ENCODE measurements around the gene ABCF3.

Gene ABCF3

GRCh38 chr3:184189421-184189820 lies 3.4 kb downstream of the ABCF3 start:
- DNase-seq, result no peak

- no peak for DNase-seq
Observed at GRCh38 chr3:184192889-184193288, 6.9 kb downstream of the ABCF3 start.

DNA sequence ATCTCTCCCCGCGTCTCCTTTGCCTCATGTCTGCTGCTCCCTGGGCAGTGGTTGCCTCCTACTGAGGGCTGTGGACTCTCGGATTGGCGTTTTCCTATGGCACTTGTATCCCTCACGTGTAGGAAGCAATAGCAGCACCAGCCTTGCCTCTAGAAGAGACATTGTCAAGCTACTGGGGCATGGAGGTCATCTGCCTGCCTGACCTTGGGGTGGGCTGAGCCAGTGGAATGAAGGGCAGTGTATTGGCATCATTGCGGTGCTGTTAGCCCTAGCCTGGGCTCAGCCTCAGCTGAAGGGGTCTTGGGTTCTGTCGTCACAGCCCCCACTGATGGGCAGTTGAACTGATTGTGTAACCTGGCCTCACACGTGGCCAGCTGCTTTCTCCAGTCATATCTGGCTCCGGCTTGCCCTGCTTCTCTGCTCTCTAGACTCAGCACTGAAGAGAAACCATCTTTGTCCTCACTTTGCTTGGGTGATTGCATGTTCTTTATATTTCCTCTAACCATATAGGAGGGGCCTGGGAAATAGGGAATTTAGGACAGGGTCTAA lies 8.1 kb downstream of the ABCF3 start:
- no peak for DNase-seq

DNA sequence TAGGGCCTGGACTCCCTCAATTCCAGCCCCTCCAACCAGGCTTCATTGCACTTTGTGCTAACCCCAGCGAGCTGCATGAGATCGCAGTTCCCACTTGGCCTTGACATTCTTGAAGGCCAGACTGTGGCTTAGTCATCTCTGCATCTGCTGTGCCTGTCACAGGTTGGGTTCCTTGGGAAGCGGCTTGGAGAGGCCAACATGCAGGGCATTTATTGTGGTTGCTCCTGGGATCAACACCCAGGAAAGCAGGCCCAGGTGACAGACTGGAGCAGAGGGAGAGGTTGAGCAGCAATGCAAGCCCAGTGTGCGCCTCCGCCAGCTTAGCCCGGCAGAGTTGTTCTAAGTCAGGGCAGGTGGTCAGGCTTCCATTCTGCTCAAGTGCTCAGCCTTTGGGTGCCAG lies 10.5 kb downstream of the ABCF3 start:
- no peak for DNase-seq

GRCh38 chr3:184198509-184198908 lies 12.5 kb downstream of the ABCF3 start:
- no peak for DNase-seq

DNA sequence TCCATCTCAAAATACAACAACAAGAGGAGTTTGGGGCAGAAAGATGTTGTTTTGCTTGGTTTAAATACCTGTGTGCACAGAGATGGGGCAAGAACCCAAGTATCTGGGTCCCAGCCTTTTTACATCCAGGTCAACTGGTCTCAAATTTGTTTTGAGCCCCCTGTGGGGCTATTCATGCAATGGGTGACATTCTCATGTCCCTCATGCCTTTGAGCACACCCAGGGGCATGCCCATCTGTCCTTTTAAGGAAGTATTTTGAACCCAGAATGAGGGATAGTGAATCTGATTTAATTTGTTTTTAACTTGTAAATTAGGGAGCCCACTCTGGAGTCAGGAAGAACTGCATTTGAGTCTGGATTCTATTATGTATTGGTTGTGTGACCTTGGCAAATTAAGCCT lies 14.8 kb downstream of the ABCF3 start:
- no peak for DNase-seq

DNA sequence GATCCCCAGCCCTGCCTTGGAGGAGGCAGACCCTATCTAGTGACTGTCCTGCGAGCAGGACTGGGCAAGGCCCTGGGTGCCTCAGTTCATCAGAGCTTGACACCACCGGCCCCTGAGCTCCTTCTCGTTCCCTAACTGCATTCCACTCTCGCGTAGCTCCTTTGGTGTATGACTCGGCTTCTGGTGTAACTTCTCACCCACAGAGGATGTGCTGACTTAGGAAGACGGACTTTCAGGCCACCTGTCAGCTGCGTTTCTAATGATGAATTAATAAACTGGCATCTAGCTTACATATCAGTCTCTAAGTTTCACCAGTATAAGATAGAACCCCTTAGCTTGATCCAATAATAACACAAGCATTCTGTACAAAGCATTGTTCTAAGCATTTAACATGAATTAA lies 17.5 kb downstream of the ABCF3 start:
- no peak for DNase-seq

- no peak for DNase-seq
Observed at GRCh38 chr3:184209146-184209923, 23.3 kb downstream of the ABCF3 start.

- DNase-seq, result no peak
Observed at GRCh38 chr3:184211297-184211696, 25.3 kb downstream of the ABCF3 start.

- no peak for DNase-seq
Observed at GRCh38 chr3:184211718-184212117, 25.7 kb downstream of the ABCF3 start.

GRCh38 chr3:184218814-184219213 lies 32.8 kb downstream of the ABCF3 start:
- DNase-seq, result no peak

GRCh38 chr3:184222521-184222920 lies 36.5 kb downstream of the ABCF3 start:
- no peak for DNase-seq

DNA sequence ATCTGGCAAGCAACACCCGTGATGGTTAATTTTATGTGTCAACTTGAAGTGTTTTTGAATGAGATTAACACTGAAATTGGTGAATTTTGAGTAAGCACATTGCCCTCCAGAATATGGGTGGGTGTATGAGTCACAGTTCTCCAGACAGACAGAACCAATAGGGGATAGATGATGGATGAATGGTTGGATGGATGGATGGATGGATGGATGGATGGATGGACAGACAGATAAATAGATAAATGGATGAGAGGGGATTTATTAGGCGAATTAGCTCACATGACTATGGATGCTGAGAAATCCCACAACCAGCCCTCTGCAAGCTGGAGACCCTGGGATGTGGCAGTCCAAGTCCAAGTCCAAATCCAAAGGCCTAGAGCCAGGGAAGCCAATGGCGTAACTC lies 37.9 kb downstream of the ABCF3 start:
- DNase-seq, result no peak

DNA sequence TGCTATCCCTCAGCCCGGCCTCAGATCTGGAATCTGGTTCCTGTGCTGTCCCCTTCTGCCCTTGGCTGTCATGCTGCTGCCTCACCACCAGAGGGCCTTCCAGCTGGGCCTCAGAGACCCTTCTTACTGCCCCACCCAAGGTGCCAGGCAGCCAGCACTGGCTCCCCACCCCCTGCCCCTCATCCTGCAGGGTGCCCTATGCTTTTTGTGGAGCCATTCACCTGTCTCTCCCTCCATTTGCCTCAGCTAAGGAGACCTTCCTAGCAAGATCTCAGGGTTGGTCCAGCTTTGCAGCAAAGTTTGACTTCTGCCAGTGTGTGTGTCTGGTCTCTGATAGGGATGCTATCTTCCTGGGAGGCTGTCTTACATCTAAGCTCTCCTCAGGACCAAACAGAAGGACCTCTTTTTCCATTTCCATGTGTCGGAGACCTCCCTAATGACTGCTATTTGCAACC lies 41.5 kb downstream of the ABCF3 start:
- peak; percentile 57 for DNase-seq

DNA sequence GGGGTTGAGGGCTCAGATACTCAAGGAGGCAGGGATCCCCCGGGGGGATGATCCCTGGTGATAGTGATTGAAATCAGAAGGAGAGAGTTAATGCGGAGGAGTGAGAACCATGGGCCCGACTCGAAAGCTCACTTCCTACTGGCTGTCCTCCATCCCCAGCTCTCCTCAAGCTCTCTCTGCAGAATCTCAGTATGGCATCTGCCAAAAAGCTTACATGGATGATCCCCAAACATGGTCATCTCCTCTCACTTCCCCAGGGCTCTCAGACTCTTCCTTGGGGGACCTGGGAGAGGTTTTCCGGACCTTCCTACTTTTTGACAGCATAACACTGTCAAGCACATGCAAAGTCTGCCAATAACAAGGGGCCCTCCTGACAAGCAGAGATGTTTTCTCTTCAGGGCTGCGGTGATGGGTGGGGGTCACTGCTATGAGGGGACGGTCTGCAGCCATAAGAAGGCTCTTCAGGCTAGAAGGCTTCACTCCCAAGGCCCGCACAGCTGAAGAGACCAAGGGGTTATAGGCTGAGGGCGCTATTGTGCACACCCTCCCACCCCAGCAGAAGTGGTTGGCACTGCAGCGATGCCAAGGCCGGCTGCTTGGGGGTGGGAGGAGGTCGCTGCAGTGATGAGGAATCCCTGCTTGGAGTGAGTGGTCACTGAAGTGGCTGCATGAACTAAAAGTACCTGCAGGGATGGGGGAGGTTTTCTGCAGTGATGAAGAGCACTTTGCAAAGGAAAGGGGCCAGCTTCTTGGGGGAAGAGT lies 42.6 kb downstream of the ABCF3 start:
- no peak for DNase-seq

GRCh38 chr3:184229394-184230080 lies 43.5 kb downstream of the ABCF3 start, which contains the start of gene VWA5B2:
Gene VWA5B2 (plus strand): TSS chr3:184229585. CDS start chr3:184230529, 944 bp downstream.
- peak; percentile 92 for DNase-seq

DNA sequence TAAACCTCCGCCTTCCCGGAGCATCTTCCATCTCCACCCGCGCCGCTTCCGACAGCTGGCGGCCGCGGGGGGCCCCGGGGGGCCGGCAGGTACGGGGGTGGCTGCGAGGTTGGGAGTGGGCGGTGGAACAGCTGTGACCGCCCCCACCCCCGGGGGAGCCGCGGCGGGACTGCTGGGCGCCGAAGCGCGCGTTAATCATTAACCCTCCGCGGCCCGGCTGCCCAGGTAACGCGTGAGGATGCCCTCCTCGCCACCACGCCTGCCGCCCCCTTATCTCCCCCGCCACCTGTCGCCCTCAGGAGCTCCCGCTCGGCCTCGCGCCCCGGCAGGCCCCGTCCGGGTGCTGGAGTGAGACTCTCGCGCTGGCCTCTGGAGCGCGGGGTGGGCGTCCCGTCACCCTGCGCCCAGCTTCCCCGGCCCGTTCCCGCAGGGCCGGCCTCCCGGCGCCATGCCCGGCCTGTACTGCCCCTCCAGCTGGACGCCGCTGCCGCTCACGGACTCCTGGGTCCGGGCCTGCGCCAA lies 44.1 kb downstream of the ABCF3 start:
- peak; percentile 69 for DNase-seq

DNA sequence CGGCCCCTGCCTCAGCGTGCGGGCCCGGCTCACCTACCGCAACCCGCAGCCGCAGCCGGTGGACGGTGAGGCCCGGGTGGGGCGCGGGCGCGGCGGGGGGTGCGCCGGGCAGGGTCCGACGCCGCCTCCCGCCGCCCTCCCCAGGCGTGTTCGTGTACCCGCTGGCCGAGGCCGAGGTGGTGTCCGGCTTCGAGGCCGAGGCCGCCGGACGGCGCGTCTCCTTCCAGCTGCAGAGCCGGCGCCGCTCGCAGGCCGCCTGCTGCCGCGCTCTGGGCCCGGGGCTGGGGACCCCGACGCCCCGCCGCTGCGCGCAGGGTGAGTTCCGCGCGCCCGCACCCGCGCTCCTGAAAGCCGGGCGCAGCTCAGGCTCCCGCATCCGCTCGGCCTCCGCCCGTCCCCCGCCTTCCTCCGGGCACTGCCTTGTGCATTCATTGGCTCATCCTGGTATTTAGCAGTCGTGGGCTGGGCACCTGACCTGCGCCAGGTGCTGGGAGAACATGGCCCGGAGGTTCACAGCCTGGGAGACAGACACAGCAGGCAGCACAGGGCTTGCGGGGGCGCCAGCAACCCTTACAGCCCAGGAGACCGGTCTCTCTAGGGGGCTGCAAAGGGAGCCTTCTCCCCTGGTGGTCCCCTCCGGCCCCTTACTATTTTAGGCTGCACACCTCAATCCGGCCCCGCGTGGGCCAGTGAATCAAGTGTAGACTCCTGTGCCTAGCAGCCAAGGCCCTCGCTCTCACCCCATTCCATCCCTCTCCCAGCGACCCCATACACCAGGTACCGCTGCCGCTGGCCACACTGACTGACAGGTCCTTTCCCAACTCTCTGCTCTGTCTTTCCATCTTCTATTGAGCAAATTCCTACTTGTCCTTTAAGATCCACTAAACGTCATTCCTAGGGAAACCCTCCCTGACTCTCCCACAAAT lies 44.9 kb downstream of the ABCF3 start:
- no peak for DNase-seq

- no peak for DNase-seq
Observed at GRCh38 chr3:184231671-184232070, 45.7 kb downstream of the ABCF3 start.

DNA sequence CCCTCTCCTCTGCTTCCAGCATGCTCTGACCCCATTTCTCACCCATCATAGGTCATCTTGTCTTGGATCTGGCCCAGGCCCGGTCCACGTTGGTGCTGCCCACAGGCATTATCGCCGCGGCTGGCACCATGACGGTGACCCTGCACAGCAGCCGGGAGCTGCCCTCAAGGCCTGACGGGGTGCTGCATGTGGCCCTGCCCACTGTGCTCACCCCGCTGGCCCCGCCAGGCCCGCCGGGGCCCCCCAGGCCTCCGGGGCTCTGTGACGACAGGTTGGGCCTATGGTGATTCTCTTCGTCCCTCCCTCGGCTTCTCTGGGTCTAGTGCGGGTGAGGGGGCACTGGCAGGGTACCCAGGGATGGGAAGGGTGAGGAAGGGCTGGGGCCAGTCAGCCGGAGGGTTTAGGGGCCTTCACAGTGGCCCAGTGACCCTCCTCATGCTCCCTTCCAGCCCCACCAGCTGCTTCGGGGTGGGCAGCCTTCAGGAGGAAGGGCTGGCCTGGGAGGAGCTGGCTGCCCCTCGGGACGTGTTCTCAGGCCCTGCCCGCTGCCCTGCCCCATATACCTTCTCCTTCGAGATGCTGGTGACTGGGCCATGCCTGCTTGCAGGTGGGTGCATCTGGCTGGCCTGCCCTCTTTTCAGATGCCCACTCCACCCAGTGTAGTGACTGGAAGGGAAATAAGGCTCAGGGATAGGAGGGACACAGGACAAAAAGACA lies 47.3 kb downstream of the ABCF3 start:
- no peak for DNase-seq

DNA sequence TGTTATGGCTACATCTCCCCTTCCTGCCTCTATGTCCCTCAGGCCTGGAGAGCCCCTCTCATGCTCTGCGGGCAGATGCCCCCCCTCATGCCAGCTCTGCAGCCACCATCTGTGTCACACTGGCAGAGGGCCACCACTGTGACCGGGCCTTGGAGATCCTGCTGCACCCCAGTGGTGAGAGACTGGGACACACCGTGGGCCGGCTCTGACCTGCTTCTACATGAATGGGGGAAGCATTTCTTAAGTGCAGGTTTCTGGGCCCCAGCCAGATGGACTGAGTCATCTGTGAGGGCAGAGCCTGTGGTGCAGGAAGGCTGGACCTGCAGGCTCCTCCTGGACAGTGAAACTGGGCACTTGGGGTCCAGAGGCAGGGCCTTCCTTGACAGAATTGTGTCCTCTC lies 48.2 kb downstream of the ABCF3 start:
- no peak for DNase-seq

Measured in NCI-H345 (cell line).